Measurements from ENCODE around the gene EXOSC3. TPM values are rescaled to one million over a fixed set of nuclear protein-coding genes. Genes with fewer than 3 reads are reported as not detected.
"Not testable (repeated sequence)": the region's sequence is repeated elsewhere in the genome, so short reads cannot be mapped to it uniquely, and the experiment has no call there.

Gene EXOSC3
- total RNA-seq, 1 experiment from 2014 or later, result 44.8 TPM

DNA sequence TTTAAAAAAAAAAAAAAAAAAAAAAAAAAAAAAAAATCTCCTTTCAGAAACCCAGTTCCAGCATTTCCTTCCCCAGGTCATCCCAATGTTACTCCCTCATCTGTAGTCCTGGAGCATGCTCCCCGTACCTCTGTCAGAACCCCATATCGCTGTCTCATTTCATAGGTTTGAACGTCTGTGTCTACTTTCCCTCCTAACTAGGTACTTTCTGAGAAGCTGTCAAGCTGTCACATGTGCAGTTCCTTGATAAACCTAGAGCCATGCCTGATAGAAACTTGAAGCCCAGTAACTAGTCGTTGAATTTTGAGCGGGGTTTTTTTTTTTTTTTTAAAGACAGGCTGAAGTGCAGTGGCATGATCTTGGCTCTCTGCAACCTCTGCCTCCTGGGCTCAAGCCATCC, 15.6 kb downstream of the EXOSC3 start:
- DNase-seq (ENCODE audit: unreplicated experiment), result no peak
- Mint-ChIP-seq H3K27ac (ENCODE audit: low read depth, unreplicated experiment) (no peak overlapping the region), H3K27me3 (ENCODE audit: insufficient read depth, unreplicated experiment) (no peaks in the 10 kb centered on the region), H3K9me3 (ENCODE audit: unreplicated experiment) (no peaks in the 10 kb centered on the region), H3K36me3 (ENCODE audit: insufficient read depth, unreplicated experiment) (peaks cover 24% of the 10 kb centered on the region), H3K4me1 (ENCODE audit: insufficient read depth, unreplicated experiment) (no peaks in the 10 kb centered on the region), H3K4me3 (ENCODE audit: unreplicated experiment) (no peak overlapping the region)
- no TSS peak for BruUV-seq (replicated peaks)
- TF ChIP-seq CTCF (IDR thresholded peaks at IDR 0.05; ENCODE audit: unreplicated experiment), result no peak
- intact Hi-C loops (cut with micrococcal nuclease), result no loop called here
- POLR2A ChIA-PET, result interaction anchor here (0.6 to 1.7 kb wide), 6 partner anchors 10 to 177 kb away, joined by 3 to 8 read pairs (median 4); partner anchors contain the start of genes EXOSC3 and TOMM5
- CTCF ChIA-PET, result interaction anchor here (0.6 to 0.7 kb wide), 2 partner anchors 10 to 16 kb away, joined by 3 to 4 read pairs; no protein-coding TSS in a partner anchor

DNA sequence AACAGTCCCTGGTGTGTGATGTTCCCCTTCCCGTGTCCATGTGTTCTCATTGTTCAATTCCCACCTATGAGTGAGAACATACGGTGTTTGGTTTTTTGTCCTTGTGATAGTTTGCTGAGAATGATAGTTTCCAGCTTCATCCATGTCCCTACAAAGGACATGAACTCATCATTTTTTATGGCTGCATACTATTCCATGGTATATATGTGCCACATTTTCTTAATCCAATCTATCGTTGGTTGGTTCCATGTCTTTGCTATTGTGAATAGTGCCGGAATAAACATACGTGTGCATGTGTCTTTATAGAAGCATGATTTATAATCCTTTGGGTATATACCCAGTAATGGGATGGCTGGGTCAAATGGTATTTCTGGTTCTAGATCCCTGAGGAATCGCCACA, 19.6 kb downstream of the EXOSC3 start:
- H3K9me3 Mint-ChIP-seq (ENCODE audit: unreplicated experiment); H3K27ac Mint-ChIP-seq (ENCODE audit: low read depth, unreplicated experiment); CTCF ChIA-PET; H3K4me1 Mint-ChIP-seq (ENCODE audit: insufficient read depth, unreplicated experiment); H3K27me3 Mint-ChIP-seq (ENCODE audit: insufficient read depth, unreplicated experiment); H3K4me3 Mint-ChIP-seq (ENCODE audit: unreplicated experiment); DNase-seq (ENCODE audit: unreplicated experiment); intact Hi-C loops (cut with micrococcal nuclease); POLR2A ChIA-PET; BruUV-seq (replicated peaks): not testable (repeated sequence)
- H3K36me3 Mint-ChIP-seq (ENCODE audit: insufficient read depth, unreplicated experiment), result peaks cover 14% of the 10 kb centered on the region

DNA sequence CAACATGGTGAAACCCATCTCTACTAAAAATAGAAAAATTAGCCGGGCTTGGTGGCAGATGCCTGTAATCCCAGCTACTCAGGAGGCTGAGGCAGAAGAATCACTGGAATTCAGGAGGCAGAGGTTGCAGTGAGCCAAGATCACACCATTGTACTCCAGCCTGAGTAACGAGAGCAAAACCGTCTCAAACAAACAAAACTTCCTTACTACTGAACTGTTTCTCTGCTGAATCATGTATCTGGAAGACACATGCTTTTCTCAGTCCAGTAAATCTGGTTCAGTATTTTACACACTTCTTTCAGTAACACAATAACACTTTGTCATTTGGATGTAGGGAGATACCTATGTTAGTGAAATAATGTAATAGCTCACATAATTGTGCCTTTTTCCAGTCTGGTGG, 23.4 kb downstream of the EXOSC3 start:
- H3K4me3 Mint-ChIP-seq (ENCODE audit: unreplicated experiment), result no peak overlapping the region
- POLR2A ChIA-PET, result no interaction called here
- no peak for TF ChIP-seq CTCF (IDR thresholded peaks at IDR 0.05; ENCODE audit: unreplicated experiment)

GRCh38 chr9:37760416-37761161, 24.3 kb downstream of the EXOSC3 start:
- intact Hi-C loops (cut with micrococcal nuclease), result no loop called here
- CTCF ChIA-PET, result interaction anchor here (0.6 kb wide), 1 partner anchor 430 kb away, joined by 3 read pairs; no protein-coding TSS in a partner anchor
- no peak for TF ChIP-seq CTCF (IDR thresholded peaks at IDR 0.05; ENCODE audit: unreplicated experiment)
- Mint-ChIP-seq H3K27ac (ENCODE audit: low read depth, unreplicated experiment) (no peak overlapping the region), H3K9me3 (ENCODE audit: unreplicated experiment) (no peaks in the 10 kb centered on the region), H3K36me3 (ENCODE audit: insufficient read depth, unreplicated experiment) (peaks cover 11% of the 10 kb centered on the region), H3K27me3 (ENCODE audit: insufficient read depth, unreplicated experiment) (no peaks in the 10 kb centered on the region), H3K4me1 (ENCODE audit: insufficient read depth, unreplicated experiment) (peaks cover 6% of the 10 kb centered on the region), H3K4me3 (ENCODE audit: unreplicated experiment) (no peak overlapping the region)
- BruUV-seq (replicated peaks), result no TSS peak
- POLR2A ChIA-PET, result interaction anchor here (1.2 kb wide), 1 partner anchor 24 kb away, joined by 7 read pairs; the partner anchor contains the start of gene EXOSC3
- peak; percentile 29 for DNase-seq (ENCODE audit: unreplicated experiment)

More for the DNA sequence above, 23.4 kb downstream of the EXOSC3 start:
- Mint-ChIP-seq H3K4me1 (ENCODE audit: insufficient read depth, unreplicated experiment) (peaks cover 6% of the 10 kb centered on the region), H3K36me3 (ENCODE audit: insufficient read depth, unreplicated experiment) (peaks cover 11% of the 10 kb centered on the region), H3K9me3 (ENCODE audit: unreplicated experiment) (no peaks in the 10 kb centered on the region), H3K27ac (ENCODE audit: low read depth, unreplicated experiment) (no peak overlapping the region), H3K27me3 (ENCODE audit: insufficient read depth, unreplicated experiment) (no peaks in the 10 kb centered on the region)
- no TSS peak for BruUV-seq (replicated peaks)
- CTCF ChIA-PET, result interaction anchor here (0.6 kb wide), 1 partner anchor 241 kb away, joined by 3 read pairs; no protein-coding TSS in a partner anchor
- intact Hi-C loops (cut with micrococcal nuclease), result no loop called here
- DNase-seq (ENCODE audit: unreplicated experiment), result no peak
